Measurements from ENCODE around the gene ABCC1. TPM values are rescaled to one million over a fixed set of nuclear protein-coding genes. Genes with fewer than 3 reads are reported as not detected.

Gene ABCC1
- total RNA-seq, 2 donors from 2014 or later: 15.2 to 27.5 TPM

- Histone ChIP-seq H3K27me3 (no peaks in the 10 kb centered on the region), H3K4me3 (no peak overlapping the region), H3K4me1 (peaks cover 0 to 37% of the 10 kb centered on the region in 2 donors), H3K9me3 (no peaks in the 10 kb centered on the region), H3K36me3 (peaks cover 17% of the 10 kb centered on the region), H3K27ac (no peak overlapping the region)
- TF ChIP-seq CTCF (IDR thresholded peaks at IDR 0.05): no peak
- no peak for DNase-seq (ENCODE audit: low spot score)
Measured at GRCh38 chr16:16021020-16021419, 71.6 kb downstream of the ABCC1 start.

GRCh38 chr16:16021646-16021987 lies 72.2 kb downstream of the ABCC1 start:
- H3K36me3 ChIP-seq: peaks cover 13% of the 10 kb centered on the region
- H3K27me3 ChIP-seq: no peaks in the 10 kb centered on the region
- peak overlapping the region; percentile 78 to 83 for H3K27ac ChIP-seq
- TF ChIP-seq CTCF (IDR thresholded peaks at IDR 0.05): no peak
- H3K4me3 ChIP-seq: no peak overlapping the region
- H3K9me3 ChIP-seq: no peaks in the 10 kb centered on the region
- no peak for DNase-seq (ENCODE audit: low spot score)
- peaks cover 0 to 37% of the 10 kb centered on the region in 2 donors for H3K4me1 ChIP-seq

GRCh38 chr16:16021988-16022682 lies 72.7 kb downstream of the ABCC1 start:
- H3K36me3 ChIP-seq: peaks cover 10% of the 10 kb centered on the region
- TF ChIP-seq CTCF (IDR thresholded peaks at IDR 0.05): no peak
- peaks cover 0 to 37% of the 10 kb centered on the region in 2 donors for H3K4me1 ChIP-seq
- H3K4me3 ChIP-seq: peak overlapping the region in 1 of 2 donors; percentile 5
- H3K9me3 ChIP-seq: no peaks in the 10 kb centered on the region
- H3K27ac ChIP-seq: peak overlapping the region; percentile 78 to 83
- peak; percentile 97 for DNase-seq (ENCODE audit: low spot score)
- no peaks in the 10 kb centered on the region for H3K27me3 ChIP-seq

GRCh38 chr16:16022683-16023064 lies 73.3 kb downstream of the ABCC1 start:
- Histone ChIP-seq H3K4me1 (peaks cover 0 to 37% of the 10 kb centered on the region in 2 donors), H3K4me3 (no peak overlapping the region), H3K9me3 (no peaks in the 10 kb centered on the region), H3K27ac (peak overlapping the region; percentile 78 to 83), H3K27me3 (no peaks in the 10 kb centered on the region), H3K36me3 (peaks cover 10% of the 10 kb centered on the region)
- DNase-seq (ENCODE audit: low spot score): no peak
- no peak for TF ChIP-seq CTCF (IDR thresholded peaks at IDR 0.05)

- H3K4me1 ChIP-seq: peaks cover 0 to 49% of the 10 kb centered on the region in 2 donors
Measured at GRCh38 chr16:16025214-16025968, 76.0 kb downstream of the ABCC1 start.

More at GRCh38 chr16:16025214-16025968, 76.0 kb downstream of the ABCC1 start:
- Histone ChIP-seq H3K36me3 (no peaks in the 10 kb centered on the region), H3K4me3 (no peak overlapping the region), H3K9me3 (no peaks in the 10 kb centered on the region), H3K27ac (peak overlapping the region; percentile 33 to 48), H3K27me3 (no peaks in the 10 kb centered on the region)
- peak; percentile 65 for DNase-seq (ENCODE audit: low spot score)
- TF ChIP-seq CTCF (IDR thresholded peaks at IDR 0.05): no peak
